Activated CD8-positive, alpha-beta T cell treated with anti-CD3 and anti-CD28 coated beads for 36 hours (primary cell): ENCODE results near the gene ZNF276. TPM values are rescaled to one million over a fixed set of nuclear protein-coding genes. Genes with fewer than 3 reads are reported as not detected.
"Not testable (repeated sequence)": the region's sequence is repeated elsewhere in the genome, so short reads cannot be mapped to it uniquely, and the experiment has no call there.

Experiments
- ATAC-seq: fragments of 200-7000 bp; cut with Tn5 transposase; one replicate; pipeline ENCODE4 v1.10.0; 2021; ENCODE audit warnings: mild to moderate bottlenecking, moderate library complexity
- CTCF ChIA-PET: fragments of 350-600 bp; sonication (Branson Sonifier 250); formaldehyde crosslinking; loops from one replicate; lab custom pipeline; 2021; ENCODE audit warnings: antibody characterized with exemption; lab: Charles Lee
- POLR2A ChIA-PET: fragments of 350-600 bp; sonication (Branson Sonifier 250); formaldehyde crosslinking; loops from one replicate; lab custom pipeline; 2021; ENCODE audit warnings: antibody characterized with exemption; lab: Charles Lee
- DNase-seq: peaks from one replicate; pipeline ENCODE4 v3.0.0-alpha.2; 2020
- H3K27ac Mint-ChIP-seq: one replicate; pipeline ENCODE4 v1.8.0; 2021; ENCODE audit warnings: mild to moderate bottlenecking, mixed read lengths
- H3K27me3 Mint-ChIP-seq: one replicate; pipeline ENCODE4 v1.8.0; 2021; ENCODE audit warnings: mixed read lengths
- H3K36me3 Mint-ChIP-seq: one replicate; pipeline ENCODE4 v1.8.0; 2021; ENCODE audit warnings: low read depth, mixed read lengths
- H3K4me1 Mint-ChIP-seq: one replicate; pipeline ENCODE4 v1.8.0; 2021; ENCODE audit warnings: low read depth, mixed read lengths
- H3K4me3 Mint-ChIP-seq: one replicate; pipeline ENCODE4 v1.8.0; 2021; ENCODE audit warnings: mild to moderate bottlenecking, moderate library complexity, mixed read lengths
- H3K9me3 Mint-ChIP-seq: one replicate; pipeline ENCODE4 v1.8.0; 2021; ENCODE audit warnings: mixed read lengths
- CTCF ChIP-seq: fragments of 200-600 bp; IDR thresholded peaks from one replicate; pipeline ENCODE4 v1.8.0; 2022; ENCODE audit warnings: antibody characterized with exemption, mild to moderate bottlenecking
- intact Hi-C: fragments of 100-400 bp; cut with micrococcal nuclease; formaldehyde crosslinking; loops from one replicate; pipeline ENCODE4 v1.10.0; 2022
- total RNA-seq, 2 experiments: library from RNA; stranded (reverse); gene quantifications; one replicate each; pipeline ENCODE4 v1.2.3, GENCODE V29; 2021

ZNF276 gene
- total RNA-seq, 2 experiments from 2014 or later = 24.6 to 27.9 TPM

GRCh38 chr16:89689142-89689541, 32.2 kb upstream of the ZNF276 start:
- TF ChIP-seq CTCF = no peak
- ChIA-PET CTCF (interaction anchor here (0.7 to 2.3 kb wide), 3 partner anchors 10 to 46 kb away, joined by 3 to 9 read pairs (median 4); no protein-coding TSS in a partner anchor), POLR2A (interaction anchor here (0.7 to 1.6 kb wide), 2 partner anchors 12 to 43 kb away, joined by 3 to 7 read pairs; partner anchors contain the start of gene SPATA2L)
- ATAC-seq = no peak
- no peak overlapping the region for H3K4me3 Mint-ChIP-seq
- peaks cover 32% of the 10 kb centered on the region for H3K36me3 Mint-ChIP-seq
- peaks cover 13% of the 10 kb centered on the region for H3K4me1 Mint-ChIP-seq
- H3K27ac Mint-ChIP-seq = no peak overlapping the region
- DNase-seq = no peak
- no peaks in the 10 kb centered on the region for H3K27me3 Mint-ChIP-seq
- intact Hi-C loops = no loop called here
- no peaks in the 10 kb centered on the region for H3K9me3 Mint-ChIP-seq

- H3K27ac Mint-ChIP-seq, H3K9me3 Mint-ChIP-seq, intact Hi-C loops, ATAC-seq, H3K27me3 Mint-ChIP-seq, H3K4me3 Mint-ChIP-seq, DNase-seq: not testable (repeated sequence)
- ChIA-PET CTCF (interaction anchor here (0.7 to 2.3 kb wide), 2 partner anchors 11 to 47 kb away, joined by 3 to 9 read pairs; no protein-coding TSS in a partner anchor), POLR2A (interaction anchor here (0.7 kb wide), 1 partner anchor 10 kb away, joined by 3 read pairs; no protein-coding TSS in a partner anchor)
- Mint-ChIP-seq H3K4me1 (peaks cover 13% of the 10 kb centered on the region), H3K36me3 (peaks cover 31% of the 10 kb centered on the region)
Observed at GRCh38 chr16:89689621-89690020, 31.7 kb upstream of the ZNF276 start.

GRCh38 chr16:89690392-89690901, 30.9 kb upstream of the ZNF276 start:
- Mint-ChIP-seq H3K36me3 (peaks cover 31% of the 10 kb centered on the region), H3K9me3 (no peaks in the 10 kb centered on the region), H3K4me3 (no peak overlapping the region), H3K27me3 (no peaks in the 10 kb centered on the region), H3K27ac (no peak overlapping the region), H3K4me1 (peaks cover 14% of the 10 kb centered on the region)
- POLR2A ChIA-PET = interaction anchor here (0.7 kb wide), 1 partner anchor 9 kb away, joined by 3 read pairs; no protein-coding TSS in a partner anchor
- intact Hi-C loops = no loop called here
- CTCF ChIA-PET = no interaction called here
- ATAC-seq (no peak), DNase-seq (no peak)
- no peak for TF ChIP-seq CTCF

GRCh38 chr16:89691231-89691985, 29.9 kb upstream of the ZNF276 start:
- Mint-ChIP-seq H3K36me3 (peaks cover 30% of the 10 kb centered on the region), H3K27ac (no peak overlapping the region), H3K27me3 (no peaks in the 10 kb centered on the region), H3K4me3 (no peak overlapping the region), H3K9me3 (no peaks in the 10 kb centered on the region), H3K4me1 (peaks cover 20% of the 10 kb centered on the region)
- DNase-seq (no peak), ATAC-seq (no peak)
- intact Hi-C loops = no loop called here
- TF ChIP-seq CTCF = no peak
- ChIA-PET CTCF (interaction anchor here (1.1 kb wide), 1 partner anchor 9 kb away, joined by 3 read pairs; no protein-coding TSS in a partner anchor), POLR2A (no interaction called here)

DNA sequence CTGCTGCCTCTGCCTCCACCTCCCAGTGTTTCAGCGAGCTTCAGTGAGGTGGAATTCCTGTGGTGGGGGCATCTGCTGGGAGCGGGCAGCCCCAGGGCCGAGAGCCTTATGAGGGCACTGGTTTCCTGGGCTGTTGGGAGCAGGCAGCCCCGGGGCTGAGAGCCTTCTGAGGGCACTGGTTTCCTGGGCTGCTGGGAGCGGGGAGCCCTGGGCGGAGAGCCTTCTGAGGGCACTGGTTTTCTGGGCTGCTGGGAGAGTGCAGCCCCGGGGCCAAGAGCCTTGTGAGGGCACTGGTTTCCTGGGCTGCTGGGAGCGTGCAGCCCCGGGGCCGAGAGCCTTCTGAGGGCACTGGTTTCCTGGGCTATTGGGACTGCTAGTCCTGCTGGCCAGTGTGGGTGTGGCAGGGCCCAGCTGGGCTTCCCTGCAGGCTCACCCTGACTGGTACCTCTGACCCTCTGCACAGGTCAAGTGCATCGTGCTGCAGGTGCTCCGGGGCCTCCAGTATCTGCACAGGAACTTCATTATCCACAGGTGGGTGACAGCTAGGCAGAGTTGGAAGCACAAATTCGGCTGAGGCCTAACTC, 29.3 kb upstream of the ZNF276 start:
- Mint-ChIP-seq H3K4me1 (peaks cover 23% of the 10 kb centered on the region), H3K27ac (no peak overlapping the region), H3K4me3 (no peak overlapping the region), H3K27me3 (no peaks in the 10 kb centered on the region), H3K36me3 (peaks cover 29% of the 10 kb centered on the region), H3K9me3 (no peaks in the 10 kb centered on the region)
- intact Hi-C loops = no loop called here
- TF ChIP-seq CTCF = no peak
- no peak for DNase-seq
- ATAC-seq = no peak
- CTCF ChIA-PET = interaction anchor here (1.1 kb wide), 1 partner anchor 8 kb away, joined by 3 read pairs; no protein-coding TSS in a partner anchor
- POLR2A ChIA-PET = no interaction called here
